HUES48 (cell line): ENCODE results near the gene PTH.
A peak's percentile ranks its signal among the peaks of the same experiment; 100 is the strongest.

Experiments used
- H3K27ac ChIP-seq: one replicate; pipeline ENCODE4 v1.7.0; 2013; ENCODE audit warnings: low read depth, low read length, inconsistent platforms
- H3K27me3 ChIP-seq: 2 replicates; pipeline ENCODE4 v1.6.1; 2013; ENCODE audit warnings: mild to moderate bottlenecking, low read length; ENCODE audit not compliant: control insufficient read depth, insufficient read depth
- H3K36me3 ChIP-seq: 2 replicates; pipeline ENCODE4 v1.6.1; 2013; ENCODE audit warnings: low read length; ENCODE audit not compliant: control insufficient read depth, insufficient read depth
- H3K4me1 ChIP-seq: 2 replicates; pipeline ENCODE4 v1.6.1; 2013; ENCODE audit warnings: mild to moderate bottlenecking, low read length; ENCODE audit not compliant: control insufficient read depth, insufficient read depth
- H3K4me3 ChIP-seq: 2 replicates; pipeline ENCODE4 v1.5.1; 2013; ENCODE audit warnings: mild to moderate bottlenecking, low read depth, low read length
- H3K9ac ChIP-seq: 2 replicates; pipeline ENCODE4 v1.6.1; 2013; ENCODE audit warnings: mild to moderate bottlenecking, low read depth, low read length, moderate library complexity
- H3K9me3 ChIP-seq: 2 replicates; pipeline ENCODE4 v1.6.1; 2013; ENCODE audit warnings: low read length; ENCODE audit not compliant: control insufficient read depth, insufficient read depth

PTH gene

DNA sequence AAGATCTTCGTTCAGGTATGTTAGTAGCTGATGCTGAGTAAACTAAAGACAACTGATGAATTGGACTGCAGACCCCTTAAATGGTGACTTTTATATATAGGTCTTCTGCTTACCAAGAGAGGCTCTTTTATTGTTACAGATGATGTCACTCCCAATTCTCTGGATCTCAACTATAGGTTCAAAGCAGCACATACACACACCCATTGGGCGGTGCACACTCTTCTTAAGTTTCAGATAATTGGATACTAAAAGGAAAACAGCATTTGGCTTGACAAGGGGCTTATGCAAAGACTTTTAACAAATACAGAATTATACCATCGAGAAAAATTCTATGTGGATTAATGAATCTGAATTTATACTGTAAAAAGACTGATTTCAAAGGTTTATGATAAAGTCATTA, at the start of gene PTH:
Gene PTH (minus strand): TSS at position 69 of the 400 bp plus-strand sequence. CDS start 3,142 bp downstream, outside the sequence.
- Histone ChIP-seq H3K36me3 (no peaks in the 10 kb centered on the region), H3K4me1 (no peaks in the 10 kb centered on the region; the same call in 1 of the 2 replicates), H3K9me3 (no peaks in the 10 kb centered on the region), H3K27ac (no peak within 1 kb of the TSS), H3K9ac (no peak within 1 kb of the TSS), H3K27me3 (no peaks in the 10 kb centered on the region), H3K4me3 (no peak within 1 kb of the TSS)

DNA sequence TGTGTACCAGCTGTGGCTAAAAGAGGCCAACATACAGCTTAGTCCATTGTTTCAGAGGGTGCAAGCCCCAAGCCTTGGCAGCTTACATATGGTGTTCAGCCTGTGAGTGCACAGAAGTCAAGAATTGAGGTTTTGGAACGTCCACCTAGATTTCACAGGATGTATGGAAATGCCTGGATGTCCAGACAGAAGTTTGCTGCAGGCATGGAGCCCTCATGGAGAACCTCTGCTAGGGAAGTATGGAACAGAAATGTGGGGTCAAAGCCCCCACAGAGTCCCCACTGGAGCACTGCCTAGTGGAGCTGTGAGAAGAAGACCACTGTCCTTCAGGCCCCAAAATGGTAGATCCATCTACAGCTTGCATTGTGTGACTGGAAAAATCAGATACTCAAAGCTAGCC, 42.2 kb upstream of the PTH start:
- Histone ChIP-seq H3K27ac (no peak overlapping the region), H3K27me3 (no peaks in the 10 kb centered on the region), H3K9me3 (peaks cover 14% of the 10 kb centered on the region), H3K9ac (no peak overlapping the region), H3K36me3 (no peaks in the 10 kb centered on the region), H3K4me1 (no peaks in the 10 kb centered on the region), H3K4me3 (no peak overlapping the region)

DNA sequence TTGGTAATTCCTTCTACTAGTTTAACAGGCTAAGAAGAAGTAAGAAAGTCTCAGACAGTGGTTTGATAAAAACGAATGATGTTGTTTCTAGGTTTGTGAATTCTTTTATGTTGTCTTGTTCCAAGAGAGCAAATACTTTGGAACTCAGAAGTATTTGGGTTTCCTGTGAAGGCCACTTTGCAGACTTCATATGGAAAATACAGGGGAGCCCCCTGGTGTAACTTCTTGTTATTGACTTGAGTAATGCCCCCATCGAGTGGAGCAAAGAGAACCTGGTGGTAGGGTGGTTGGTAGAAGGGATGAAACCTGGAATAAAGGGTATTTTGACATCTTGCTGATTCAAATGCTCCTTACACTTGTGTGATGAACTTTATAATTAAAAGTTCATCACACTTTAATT, 40.0 kb upstream of the PTH start:
- no peak overlapping the region for H3K4me3 ChIP-seq
- H3K27ac ChIP-seq, result no peak overlapping the region
- no peak overlapping the region for H3K9ac ChIP-seq
- H3K4me1 ChIP-seq, result no peaks in the 10 kb centered on the region
- H3K27me3 ChIP-seq, result no peaks in the 10 kb centered on the region
- no peaks in the 10 kb centered on the region for H3K36me3 ChIP-seq
- peaks cover 14% of the 10 kb centered on the region for H3K9me3 ChIP-seq

DNA sequence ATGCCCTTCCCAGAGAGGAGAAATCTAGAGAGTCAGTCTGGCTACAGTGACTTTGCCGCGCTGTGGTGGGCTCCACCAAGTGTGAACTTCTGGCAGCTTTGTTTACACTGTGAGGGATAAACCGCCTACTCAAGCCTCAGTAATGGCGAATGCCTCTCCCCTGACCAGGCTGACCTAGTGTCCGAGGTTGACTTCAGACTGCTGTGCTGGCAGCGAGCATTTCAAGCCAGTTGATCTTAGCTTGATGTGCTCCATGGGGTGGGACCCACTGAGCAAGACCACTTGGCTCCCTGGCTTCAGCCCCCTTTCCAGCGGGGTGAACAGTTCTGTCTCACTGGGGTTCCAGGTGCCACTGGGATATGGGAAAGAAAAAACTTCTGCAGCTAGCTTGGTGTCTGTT, 38.6 kb upstream of the PTH start:
- Histone ChIP-seq H3K9ac (no peak overlapping the region), H3K27me3 (no peaks in the 10 kb centered on the region), H3K36me3 (no peaks in the 10 kb centered on the region), H3K4me1 (no peaks in the 10 kb centered on the region), H3K27ac (no peak overlapping the region), H3K9me3 (peaks cover 12% of the 10 kb centered on the region), H3K4me3 (no peak overlapping the region)

DNA sequence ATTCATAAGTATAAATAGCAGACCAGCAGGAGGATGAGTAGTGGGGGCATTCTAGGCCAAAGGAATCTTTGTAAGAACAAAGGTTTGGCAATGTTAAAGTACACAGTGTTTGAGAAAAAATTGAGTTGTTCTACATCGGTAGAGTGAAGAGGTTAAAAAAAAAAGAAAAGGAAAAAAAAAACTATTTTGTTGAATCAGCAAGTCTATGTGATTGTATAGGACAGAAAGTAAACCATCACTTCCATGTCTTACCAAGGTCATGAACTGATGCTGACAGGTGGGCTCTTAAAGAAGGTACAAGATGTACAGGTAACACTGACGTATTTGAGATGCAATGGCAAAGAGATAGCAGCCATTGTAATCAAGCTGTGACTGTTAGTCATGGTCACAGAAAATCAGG, 29.5 kb upstream of the PTH start:
- Histone ChIP-seq H3K36me3 (no peaks in the 10 kb centered on the region), H3K4me3 (no peak overlapping the region), H3K9me3 (no peaks in the 10 kb centered on the region), H3K4me1 (no peaks in the 10 kb centered on the region), H3K9ac (no peak overlapping the region), H3K27me3 (no peaks in the 10 kb centered on the region), H3K27ac (no peak overlapping the region)

DNA sequence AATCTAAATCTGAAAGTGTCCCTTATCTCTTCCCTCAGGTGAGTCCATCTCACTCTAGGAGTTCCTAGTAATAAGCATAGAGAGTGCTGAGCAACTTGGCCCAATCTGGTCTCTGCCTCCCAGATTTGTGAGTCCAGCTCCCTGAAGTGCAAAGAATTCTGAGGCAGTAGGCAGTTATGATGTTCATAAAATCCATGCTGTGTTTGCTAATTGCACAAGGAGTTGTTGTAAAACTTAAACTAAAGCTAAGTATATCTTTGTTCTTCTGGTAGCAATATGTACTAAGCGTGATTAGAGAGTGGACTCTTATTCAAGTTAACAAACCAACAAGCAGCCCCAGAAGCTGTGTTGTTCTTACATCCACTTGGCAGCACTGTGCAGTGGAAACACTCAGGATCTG, 7.6 kb upstream of the PTH start:
- H3K36me3 ChIP-seq, result no peaks in the 10 kb centered on the region

DNA sequence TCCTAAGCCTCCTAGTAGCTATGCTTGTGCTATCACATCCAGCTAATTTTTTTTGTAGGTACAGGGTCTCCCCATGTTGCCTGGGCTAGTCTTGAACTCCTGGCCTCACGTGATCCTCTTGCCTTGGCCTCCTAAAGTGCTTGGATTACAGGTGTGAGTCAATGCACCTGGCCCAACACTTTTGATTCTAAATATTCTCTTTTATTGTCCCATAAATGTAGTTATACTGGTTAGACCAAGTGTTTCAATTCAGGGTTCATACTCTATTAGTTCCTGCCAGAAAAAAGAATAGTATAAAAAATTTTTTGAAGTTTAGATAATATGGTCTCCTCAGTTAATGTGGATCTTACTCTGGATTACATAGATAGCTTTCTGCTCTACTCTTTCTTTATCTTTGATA, 6.7 kb upstream of the PTH start:
- Histone ChIP-seq H3K9ac (no peak overlapping the region), H3K27me3 (no peaks in the 10 kb centered on the region), H3K4me1 (no peaks in the 10 kb centered on the region), H3K4me3 (no peak overlapping the region), H3K9me3 (no peaks in the 10 kb centered on the region), H3K27ac (no peak overlapping the region), H3K36me3 (no peaks in the 10 kb centered on the region)

More for the DNA sequence above, 7.6 kb upstream of the PTH start:
- no peak overlapping the region for H3K9ac ChIP-seq
- no peak overlapping the region for H3K4me3 ChIP-seq
- H3K4me1 ChIP-seq, result no peaks in the 10 kb centered on the region
- no peaks in the 10 kb centered on the region for H3K27me3 ChIP-seq
- no peak overlapping the region for H3K27ac ChIP-seq
- no peaks in the 10 kb centered on the region for H3K9me3 ChIP-seq

DNA sequence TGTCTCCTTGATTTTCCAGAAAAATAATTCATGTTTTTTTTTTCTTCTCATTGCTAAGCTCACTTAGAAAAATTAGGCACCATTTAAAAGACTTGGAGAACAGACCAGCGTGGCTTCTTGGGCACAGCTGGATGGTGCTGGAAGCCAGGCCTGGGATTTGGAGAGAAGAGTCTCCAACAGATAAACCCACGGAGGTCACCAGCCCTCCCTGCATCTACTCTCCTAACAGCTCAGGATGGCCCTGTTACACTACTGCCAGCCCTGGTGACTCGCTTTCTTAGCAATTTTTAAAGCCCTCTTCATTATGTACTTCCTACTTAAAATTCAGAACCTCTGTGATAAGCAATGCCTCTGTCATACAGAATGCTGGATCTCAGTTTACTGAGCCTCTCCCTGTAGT, 1.7 kb downstream of the PTH start:
- no peaks in the 10 kb centered on the region for H3K9me3 ChIP-seq
- no peak overlapping the region for H3K4me3 ChIP-seq
- no peaks in the 10 kb centered on the region for H3K36me3 ChIP-seq
- no peaks in the 10 kb centered on the region; the same call in 1 of the 2 replicates for H3K4me1 ChIP-seq
- H3K27me3 ChIP-seq, result no peaks in the 10 kb centered on the region
- no peak overlapping the region for H3K27ac ChIP-seq
- no peak overlapping the region for H3K9ac ChIP-seq

DNA sequence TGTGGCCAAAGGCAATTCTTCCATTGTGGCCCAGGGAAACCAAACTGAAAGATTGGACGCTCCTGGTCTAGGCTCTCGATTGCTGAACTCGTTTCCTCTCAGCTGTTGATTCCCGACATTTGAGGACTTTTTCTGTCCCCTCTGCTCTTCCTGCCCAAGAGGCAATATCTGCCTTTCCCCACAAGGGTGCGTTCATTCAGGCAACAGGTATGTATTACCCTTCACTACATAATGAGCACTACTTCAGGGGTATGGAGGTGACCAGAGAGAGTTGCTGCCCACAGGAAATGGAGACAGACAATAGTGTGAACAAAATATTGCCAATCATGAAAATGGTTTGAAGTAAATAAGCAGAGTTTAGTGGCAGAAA, 8.2 kb downstream of the PTH start:
- Histone ChIP-seq H3K27ac (no peak overlapping the region), H3K9ac (no peak overlapping the region), H3K27me3 (no peaks in the 10 kb centered on the region), H3K4me3 (peak overlapping the region; percentile 46; the same call in 1 of the 2 replicates), H3K9me3 (no peaks in the 10 kb centered on the region; the same call in 1 of the 2 replicates), H3K4me1 (no peaks in the 10 kb centered on the region), H3K36me3 (no peaks in the 10 kb centered on the region)

DNA sequence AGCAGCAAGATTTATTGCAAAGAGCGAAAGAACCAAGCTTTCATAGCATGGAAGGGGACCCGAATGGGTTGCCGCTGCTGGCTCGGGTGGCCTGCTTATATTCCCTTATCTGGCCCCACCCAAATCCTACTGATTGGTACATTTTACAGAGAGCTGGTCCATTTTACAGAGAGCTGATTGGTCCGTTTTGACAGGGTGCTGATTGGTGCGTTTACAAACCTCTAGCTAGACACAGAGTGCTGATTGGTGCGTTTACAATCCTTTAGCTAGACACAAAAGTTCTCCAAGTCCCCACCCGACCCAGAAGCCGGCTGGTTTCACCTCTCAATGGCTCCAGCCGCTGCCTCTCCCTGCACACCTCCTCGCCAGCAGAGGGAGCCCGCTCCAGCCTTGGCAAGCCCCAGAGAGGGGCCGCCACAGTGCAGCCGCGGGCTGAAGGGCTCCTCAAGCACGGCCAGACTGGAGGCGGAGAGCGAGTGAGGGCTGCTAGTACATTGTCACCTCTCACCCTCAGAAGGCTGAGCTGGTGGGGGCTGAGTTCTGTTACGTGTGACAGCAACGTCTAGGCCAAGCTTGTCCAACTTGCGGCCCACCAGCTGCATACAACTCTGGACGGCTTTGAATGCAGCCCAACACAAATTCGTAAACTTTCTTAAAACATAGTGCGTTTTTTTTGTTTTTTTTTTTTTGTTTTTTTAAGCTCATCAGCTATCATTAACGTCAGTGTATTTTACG, 8.7 kb downstream of the PTH start:
- Histone ChIP-seq H3K27ac (no peak overlapping the region), H3K36me3 (no peaks in the 10 kb centered on the region), H3K9ac (no peak overlapping the region), H3K27me3 (no peaks in the 10 kb centered on the region), H3K4me1 (no peaks in the 10 kb centered on the region), H3K4me3 (peak overlapping the region; percentile 46), H3K9me3 (no peaks in the 10 kb centered on the region; the same call in 1 of the 2 replicates)

DNA sequence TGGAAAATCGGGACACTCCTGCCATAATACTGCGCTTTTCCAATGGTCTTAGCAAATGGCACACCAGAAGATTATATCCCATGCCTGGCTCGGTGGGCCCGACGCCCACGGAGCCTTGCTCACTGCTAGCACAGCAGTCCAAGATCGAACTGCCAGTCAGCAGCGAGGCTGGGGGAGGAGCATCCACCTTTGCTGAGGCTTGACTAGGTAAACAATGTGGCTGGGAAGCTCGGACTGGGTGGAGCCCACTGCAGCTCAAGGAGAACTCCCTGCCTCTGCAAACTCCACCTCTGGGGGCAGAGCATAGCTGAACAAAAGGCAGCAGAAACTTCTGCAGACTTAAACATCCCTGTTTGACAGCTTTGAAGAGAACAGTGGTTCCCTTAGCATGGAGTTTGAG, 15.6 kb downstream of the PTH start:
- H3K9ac ChIP-seq, result no peak overlapping the region
- H3K9me3 ChIP-seq, result peaks cover 4% of the 10 kb centered on the region
- no peak overlapping the region for H3K4me3 ChIP-seq
- no peaks in the 10 kb centered on the region for H3K36me3 ChIP-seq
- no peak overlapping the region for H3K27ac ChIP-seq
- H3K27me3 ChIP-seq, result no peaks in the 10 kb centered on the region
- H3K4me1 ChIP-seq, result no peaks in the 10 kb centered on the region
